NCI-H2171 treated with DMSO at 0.1 percent for 48 hours (cell line): ENCODE measurements around the gene HBS1L.

Experiments used
- DNase-seq: peaks from one replicate; lab custom pipeline; 2025; lab: John Stamatoyannopoulos, UW

Gene HBS1L

DNA sequence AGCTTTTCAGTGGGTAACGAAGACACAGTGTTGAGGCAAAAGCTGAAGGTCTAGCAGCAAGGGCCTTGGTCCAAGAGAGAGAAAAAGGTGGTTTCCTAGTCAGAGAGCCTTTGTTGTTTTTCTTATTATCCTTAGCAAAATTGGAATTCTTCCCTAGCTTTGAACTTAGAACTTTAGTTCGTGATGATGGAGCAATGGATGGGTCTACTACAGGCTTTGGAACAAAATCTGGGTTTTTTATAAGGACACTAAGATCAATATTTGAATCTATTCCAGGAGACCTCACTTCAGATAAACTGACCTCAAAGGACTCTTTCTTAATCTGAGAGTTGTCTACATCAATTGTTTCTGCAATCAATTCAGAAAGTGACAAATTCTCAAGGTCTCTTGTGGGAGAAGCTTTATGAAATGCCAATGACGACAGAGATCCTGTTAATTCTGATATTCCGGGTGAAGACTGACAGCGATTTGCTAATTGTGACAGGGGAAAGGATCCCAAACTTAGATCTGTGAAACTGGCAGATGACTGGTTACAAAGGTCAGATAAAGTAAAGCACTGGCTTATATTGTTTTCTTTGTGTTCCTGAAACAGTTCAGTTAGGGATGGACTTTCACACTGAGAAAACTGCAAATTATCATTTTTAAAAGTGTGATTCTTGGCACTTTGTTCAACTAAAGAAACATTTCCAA is 17.7 kb downstream of the HBS1L start:
- DNase-seq = no peak

DNA sequence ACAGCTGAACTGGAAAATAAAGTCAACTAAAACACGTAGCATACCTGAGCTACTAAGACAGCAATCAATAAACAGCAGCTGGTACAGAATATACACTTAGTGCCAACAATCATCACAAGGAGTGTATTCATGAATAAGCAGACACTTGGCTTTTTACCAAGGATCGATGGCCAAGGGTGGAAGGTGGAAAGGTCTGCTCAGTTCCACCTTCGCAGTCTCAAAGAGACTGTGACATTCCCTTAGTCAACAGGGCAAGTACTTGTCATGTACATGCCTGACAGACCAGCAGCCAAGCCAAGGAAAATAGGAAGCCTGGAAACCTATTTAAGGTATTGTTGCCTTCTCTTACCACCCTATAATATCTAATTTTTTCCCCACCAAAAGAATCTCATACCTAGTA is 21.4 kb downstream of the HBS1L start:
- peak; percentile 44 for DNase-seq

DNA sequence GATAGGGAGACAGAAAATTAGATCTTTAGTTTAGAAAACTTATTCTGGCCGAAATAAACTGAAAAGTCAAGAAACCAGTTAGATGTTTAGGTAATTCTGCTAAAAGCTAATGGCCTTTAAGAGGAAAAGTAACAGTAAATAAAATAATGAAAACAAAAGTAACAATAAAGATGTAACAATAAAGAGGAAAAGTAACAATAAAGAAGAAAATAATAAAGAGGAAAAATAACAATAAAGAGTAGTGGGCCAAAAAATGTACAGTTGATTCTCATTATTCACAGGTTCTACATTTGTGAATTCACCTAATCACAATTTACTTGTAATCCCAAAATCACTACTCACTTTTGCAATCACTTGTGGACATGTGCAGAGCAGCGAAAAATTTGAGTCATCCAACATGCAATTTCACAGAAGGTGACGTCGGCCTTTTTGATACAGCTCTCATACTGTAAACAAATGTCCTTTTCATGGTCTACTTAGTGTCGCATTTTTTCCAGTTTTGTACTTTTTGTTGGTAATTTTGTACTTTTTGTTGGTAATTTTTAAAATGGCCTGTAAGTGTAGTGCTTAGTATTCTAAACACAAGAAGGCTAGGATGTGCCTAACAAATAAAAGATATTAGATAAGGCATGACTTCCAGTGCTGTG is 24.0 kb downstream of the HBS1L start:
- no peak for DNase-seq

DNA sequence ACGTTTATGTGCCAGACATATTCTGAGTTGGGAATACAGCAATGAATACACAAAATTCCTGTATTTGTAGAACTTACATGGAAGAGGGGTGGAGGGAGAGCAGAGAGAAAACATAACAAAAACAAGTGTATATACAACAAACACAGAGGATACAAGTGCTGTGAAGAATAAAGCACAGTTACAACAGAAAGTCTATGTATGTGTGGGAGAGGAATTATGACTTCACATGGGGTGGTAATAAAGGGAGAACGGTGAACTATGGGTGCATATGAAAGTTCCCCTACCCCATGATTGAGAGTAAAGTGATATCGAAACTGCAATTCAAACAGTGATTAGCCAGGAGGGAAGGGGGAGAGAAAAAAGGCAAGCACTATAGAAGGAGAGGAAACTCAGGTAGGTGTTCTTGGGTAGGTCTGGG is 24.6 kb downstream of the HBS1L start:
- DNase-seq = no peak

DNA sequence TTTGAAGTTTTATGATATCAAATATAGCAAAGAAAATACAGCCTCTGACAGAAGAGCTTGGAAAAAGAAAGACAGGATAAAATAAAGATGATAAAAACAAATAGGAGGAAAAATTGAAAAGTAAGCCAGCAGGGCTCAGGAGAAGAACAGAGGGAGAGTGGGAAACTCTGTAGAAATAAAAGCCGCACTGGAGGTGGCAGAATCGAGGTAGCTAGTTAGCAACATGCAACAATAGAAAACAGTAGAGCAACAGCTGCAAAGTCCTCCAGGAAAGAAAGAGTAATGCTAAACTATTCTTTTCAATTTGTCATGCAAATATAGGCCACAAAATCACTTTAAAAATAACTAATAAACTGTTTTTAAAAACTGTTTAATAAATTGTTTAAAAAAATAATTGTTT is 28.8 kb downstream of the HBS1L start:
- no peak for DNase-seq

DNA sequence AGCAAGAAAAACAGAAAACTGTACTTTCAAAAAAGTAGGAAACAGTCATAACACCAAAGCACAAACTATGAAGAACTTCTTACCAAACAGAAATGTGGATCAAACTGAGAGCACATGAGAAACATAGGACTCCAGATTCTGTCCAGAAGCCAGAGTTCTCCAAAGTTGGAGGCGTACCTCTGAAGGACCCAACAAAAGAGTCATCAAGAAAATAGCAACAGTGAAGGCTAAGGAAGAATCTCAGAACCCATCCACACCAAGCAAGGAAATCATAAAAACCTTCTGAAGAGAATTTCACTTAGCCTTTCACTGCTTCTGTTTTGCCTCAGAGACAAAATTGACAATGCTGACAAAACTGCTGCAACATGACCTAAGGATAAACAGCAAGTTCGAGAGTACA is 29.4 kb downstream of the HBS1L start:
- DNase-seq = no peak

DNA sequence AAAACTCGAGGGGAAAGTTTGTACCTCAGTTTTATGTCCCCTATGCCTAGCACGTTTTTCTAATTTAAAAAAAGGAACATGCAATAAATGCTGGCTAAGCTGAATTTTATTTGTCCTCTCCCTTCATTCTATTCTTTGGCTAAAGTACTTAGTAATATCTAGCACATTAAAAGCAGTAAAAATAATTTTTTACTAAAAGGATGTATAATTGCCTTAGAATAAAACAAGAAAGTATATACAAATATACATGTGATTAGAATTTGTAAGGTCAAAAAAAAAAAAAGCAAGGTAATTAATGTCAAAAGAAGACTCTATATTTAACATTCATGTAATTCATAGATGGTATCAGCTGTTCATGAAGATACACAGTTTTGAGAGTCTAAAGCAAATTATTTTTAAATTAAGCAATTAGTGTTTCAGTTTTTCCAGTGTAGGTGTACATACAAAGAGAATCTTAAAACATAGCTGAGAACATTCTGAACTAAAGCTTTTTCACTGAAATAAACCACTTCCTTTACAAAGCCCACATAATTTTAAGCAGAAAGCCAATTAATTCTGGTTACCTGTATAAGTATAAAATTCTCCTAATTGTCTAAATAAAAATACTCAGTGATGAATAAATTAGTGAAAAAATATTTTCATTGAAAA is 32.4 kb downstream of the HBS1L start:
- no peak for DNase-seq

DNA sequence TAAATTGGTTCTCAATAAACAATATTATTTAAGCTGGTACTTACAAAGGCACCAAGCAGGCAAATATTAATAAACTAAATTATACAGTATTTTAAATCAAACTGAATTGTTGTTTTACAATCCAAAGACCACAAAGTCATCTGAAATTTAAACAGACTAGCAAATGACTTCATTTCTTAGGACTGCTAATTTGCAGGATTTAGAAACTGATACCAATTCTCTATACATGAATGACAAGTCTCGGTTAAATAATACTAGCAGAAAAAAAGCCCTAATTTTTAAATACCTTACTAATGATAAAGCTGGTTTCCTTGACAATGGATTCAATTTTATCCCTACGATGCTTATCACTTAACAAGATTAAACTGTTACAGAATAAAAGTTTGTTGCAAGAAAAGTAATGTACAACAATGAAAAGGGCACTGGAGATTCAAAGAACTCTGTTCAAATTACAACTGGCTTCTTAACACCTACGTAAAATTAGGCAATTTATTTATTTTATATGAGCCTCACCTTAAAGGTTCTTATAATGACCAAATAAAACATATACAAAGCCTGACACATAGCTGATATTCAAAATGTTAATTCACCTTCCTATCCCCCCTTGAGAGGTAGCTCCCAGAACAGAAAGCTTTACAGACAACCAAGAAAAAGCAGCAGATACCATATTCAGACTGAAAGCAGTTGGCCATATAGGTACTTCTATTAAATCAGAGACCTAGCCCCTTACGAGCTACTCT is 33.1 kb downstream of the HBS1L start:
- DNase-seq = no peak

DNA sequence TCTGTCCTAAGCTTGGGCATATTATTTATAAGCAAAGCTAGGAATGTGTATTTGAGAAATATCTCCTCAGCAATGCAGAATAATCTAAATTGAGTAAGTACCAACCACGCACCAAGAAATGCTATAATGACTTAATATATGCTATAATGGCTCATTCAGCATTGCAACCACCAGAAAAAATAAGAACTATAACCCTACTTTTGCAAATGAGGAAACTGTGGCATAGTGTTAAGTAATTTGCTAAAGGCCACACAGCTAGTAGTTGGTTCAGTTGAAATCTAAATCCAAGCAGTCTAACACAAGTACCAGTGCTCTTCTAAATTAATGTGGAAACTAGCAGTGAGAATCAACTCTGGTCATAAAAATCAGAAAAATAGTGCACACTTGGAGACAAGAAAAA is 35.7 kb downstream of the HBS1L start:
- no peak for DNase-seq

DNA sequence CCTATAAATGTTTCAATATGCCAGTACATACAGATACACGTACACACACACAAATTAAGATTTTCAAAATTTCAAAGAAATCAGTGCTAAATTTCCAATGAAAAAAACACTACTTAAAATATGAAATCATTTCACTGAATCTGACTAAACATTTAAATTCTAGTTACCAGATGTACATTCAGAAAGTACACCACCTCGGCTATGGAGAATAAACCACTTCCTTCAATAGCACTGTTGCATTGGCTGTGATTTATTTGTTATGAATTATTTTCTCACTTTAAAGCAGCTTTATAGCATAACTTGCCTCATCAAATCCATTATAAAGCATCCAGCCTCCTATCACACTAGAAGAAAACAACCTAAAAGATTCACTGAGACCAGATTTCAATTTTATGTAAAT is 36.6 kb downstream of the HBS1L start:
- no peak for DNase-seq

DNA sequence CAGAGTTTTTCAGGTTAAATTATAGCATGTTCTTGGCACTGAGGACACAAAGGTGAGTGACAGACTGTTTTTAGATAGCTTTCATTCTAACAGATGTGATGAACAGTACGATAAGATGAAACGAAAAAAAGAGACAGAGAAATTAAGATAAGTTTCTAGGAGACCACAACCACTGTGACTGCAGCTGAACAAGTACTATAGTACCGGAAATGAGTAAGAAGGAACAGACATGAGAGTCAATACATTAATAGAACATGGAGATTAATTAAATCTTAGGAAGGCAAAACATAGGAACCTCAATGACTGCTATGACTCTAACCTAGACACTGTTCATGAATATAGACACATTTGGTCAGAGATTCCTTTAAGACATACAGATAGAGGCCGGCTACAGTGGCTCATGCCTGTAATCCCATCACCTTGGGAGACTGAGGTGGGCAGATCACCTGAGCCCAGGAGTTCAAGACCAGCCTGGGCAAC is 40.2 kb downstream of the HBS1L start:
- no peak for DNase-seq

DNA sequence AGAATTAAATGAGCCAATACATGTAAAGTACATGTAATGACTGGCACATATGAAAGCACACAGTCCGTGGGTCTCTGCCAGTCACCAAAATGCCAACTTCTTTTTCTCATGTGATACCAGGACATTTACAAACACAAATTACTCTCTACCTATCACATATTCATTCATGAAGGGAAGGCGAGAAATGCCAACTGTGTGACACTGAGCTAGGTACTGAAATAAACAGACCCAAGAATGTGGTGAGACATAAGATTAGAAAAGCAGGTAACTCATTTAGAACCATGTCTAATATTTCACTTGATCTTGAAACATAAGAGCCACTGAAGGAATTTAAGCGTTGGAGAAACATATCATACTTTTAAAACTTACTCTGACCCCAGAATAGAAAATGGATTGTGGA is 41.4 kb downstream of the HBS1L start:
- DNase-seq = no peak

DNA sequence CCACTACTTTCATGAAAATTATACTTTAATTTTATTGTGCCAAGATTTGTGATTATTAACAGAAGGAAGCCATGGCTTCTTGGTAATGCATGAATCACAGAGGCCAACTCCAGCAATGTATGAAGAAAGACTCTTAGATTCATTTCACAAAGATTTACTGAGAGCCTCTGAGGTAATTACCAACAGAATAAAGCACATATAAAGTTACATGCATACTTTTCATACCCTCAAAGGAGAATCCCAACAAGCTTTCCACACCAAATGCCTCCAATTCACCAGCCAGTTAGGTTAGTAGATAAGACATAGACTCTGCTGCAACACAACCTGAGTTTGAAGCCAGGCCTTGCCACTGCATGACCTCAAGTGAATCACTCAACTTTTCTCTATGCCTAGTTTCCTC is 41.9 kb downstream of the HBS1L start:
- DNase-seq = no peak

DNA sequence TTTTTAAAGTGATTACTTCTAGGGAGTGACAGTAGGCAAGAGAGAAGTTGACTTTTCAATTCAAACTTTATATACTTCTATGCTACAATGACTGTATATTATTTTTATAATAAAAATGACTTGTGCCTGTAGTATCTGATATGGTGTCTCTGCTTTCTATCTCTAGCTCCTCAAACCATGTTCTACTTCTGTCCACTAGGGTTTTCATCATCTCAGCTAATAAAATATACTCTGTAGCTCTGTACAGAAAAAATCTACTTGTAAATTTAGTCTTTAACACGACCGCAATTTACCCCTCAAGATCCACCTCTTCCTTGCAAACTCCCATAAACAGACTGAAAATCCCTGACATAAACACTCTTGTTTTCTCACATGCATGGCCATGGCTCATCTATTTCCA is 42.3 kb downstream of the HBS1L start:
- DNase-seq = no peak

DNA sequence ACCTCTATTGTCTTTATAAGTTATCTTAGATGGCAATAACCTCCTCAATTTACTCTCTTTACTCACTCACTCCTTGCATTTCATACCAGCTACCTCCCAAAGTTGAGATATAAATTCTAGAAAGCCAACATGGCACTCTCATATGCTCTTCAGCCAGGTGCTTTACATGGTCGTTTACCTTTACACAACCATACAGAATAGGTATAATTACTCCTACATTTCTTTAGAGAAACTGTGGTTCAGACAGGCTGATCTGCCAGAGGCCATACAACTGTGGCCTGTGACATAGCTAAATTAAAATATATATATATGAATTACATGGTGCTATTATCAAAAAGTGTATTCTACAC is 45.7 kb downstream of the HBS1L start:
- no peak for DNase-seq

DNA sequence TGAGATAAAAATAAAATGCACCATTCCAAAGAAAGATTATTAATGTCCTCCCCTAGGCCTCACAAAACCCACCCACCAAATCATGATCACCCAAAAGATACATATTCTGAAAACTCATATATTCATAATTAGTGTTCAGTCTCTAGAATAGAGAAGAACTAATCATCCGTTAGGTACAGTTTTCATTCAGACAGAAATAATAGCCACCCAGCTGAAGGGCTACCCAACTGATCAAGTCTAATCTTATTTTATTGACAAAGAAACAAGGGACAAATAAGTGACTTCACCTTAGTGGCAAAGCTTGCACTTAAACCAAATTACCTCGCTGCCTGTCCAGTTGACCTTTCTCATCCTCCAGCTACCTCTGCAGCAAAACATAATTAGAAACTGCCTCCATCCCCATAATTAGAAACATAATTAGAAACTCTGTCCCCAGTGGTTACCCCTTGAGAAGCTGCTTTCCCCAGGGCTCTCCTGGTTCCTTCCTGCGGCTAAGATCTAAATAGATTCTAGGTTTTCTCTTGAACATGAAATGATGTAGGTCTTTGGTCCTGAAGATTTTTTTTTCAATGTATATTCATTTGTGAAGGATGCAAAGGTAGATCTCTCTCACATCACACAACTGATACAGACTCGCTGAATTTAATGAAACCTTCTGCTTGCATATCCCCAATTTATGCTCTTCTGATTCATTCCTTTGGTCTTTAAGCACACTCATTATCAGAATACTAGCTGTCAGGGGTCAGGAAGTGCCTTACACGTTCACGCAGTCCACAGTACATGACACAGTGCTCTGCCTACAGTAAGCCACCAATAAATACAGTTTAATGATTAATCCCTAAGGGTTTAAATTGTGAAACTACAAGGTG is 46.3 kb downstream of the HBS1L start:
- DNase-seq = no peak

DNA sequence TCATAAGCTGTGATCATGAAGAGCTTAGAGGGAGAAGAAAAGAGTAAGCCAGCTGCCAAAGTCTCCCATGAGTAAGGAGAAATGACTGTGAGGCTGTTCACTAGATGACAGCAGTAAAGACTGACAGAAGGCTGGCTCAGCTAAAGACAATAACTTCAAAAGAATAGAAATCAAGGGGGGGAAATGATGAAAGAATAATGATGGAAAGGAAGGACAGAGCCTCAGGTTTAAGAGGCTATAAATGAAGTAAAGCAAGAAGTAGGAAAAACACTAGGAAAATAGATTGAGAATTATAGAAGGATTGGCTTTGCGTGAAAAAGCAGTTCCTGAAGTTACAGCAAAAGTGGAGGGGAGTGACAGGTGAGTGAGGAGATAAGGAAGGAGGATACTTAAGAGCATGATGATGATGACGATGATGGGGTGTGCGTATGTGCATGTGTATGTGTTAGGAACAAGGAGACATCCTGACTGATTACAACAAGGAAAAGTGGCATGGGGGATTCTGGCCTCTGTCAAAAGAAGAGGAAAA is 48.2 kb downstream of the HBS1L start:
- DNase-seq = no peak

DNA sequence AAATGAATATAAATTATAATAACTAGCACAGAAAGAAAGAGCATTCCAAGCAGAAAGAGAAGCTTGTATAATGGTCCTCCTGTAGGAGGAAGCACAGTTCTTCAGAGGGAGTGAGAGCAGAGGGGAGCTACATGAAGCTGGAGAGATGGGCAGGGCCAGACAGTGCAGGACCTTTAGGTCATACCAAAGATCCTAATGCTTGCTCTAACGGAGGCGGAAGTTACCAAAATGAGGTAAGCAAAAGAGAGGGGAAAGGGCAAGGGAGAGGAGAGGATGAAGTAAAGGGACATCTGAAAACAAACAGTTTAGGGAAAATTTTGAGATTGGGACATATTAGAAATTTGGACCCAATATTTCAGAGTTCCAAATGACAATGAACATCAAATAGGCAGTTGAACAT is 50.2 kb downstream of the HBS1L start:
- DNase-seq = no peak

DNA sequence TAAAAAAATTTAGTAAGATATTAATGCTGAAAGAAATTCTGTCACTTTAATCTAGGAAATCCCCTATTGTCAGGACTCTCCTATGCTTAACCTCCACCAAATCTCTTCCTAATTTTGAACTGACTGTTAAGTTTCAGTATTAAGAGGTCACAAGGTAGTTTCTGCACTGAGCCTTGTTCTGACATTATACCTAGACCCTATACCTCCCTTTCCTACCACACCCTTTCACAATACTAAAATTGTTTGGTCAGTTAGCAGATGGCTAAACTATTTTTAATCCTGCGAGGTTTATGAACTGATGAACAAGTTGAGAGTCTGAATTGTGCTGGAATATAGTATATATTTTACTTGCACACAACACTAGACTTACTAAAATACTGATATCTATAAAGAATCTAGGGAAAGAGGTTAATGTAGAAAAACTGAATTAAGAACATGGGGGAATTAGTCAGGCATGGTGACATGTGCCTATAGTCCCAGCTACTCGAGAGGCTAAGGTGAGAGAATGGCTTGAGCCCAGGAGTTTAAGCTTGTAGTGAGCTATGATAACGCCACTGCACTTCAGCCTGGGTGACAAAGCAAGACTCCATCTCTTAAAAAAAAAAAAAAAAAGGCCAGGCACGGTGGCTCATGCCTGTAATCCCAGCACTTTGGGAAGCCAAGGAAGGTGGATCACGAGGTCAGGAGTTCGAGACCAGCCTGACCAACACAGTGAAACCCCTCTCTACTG is 51.5 kb downstream of the HBS1L start:
- no peak for DNase-seq

DNA sequence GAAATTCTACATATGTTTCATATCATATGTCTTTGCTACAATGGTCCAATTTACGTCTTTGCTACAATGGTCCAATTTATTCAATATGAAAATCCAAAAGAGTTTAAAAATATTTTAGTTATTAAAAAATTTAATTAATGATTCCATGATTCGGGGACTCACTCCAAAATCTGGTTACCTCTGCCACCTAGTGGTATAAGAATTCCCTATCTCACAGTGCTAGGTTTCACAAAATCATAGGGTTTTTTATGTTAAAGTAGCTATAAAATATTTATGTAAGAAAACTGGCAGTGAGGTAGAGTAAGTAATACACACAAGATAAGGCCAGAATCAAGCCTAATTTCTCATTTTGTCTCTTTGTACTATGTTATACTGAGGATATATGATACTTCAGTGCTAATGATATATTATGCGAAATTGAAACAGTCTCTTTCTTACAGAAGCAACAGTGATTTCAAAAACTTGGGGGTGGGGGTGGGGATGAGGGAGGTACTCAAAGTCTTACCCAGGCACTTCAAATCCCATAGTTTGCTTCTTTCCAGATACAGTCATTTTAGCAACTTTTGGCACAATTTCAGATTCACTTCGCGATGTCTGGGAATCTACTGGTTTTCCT is 52.3 kb downstream of the HBS1L start:
- peak; percentile 16 for DNase-seq
